Heart right ventricle (tissue), 16 donors: ENCODE data around the gene CHTF18. TPM values are rescaled to one million over a fixed set of nuclear protein-coding genes. Genes with fewer than 3 reads are reported as not detected.

Experiments used
- ATAC-seq, 8 donors: fragments of 200-7000 bp; cut with Tn5 transposase; one replicate each; pipeline ENCODE4 v1.9.1; 2020; ENCODE audit warnings: mild to moderate bottlenecking in 8 of 8, moderate library complexity in 8 of 8, moderate number of reproducible peaks in 1 of 8
- DNase-seq, 2 donors: peaks; one replicate each; pipeline ENCODE4 v3.0.0-alpha.2; 2020
- H3K27ac ChIP-seq, 10 donors: fragments of 200-600 bp; sonication (generic) in 2 of 10; one replicate each; pipeline versions ENCODE4 v1.5.0 to v1.8.0; 2020 to 2022; ENCODE audit warnings: mild to moderate bottlenecking in 3 of 10
- H3K27me3 ChIP-seq, 7 donors: fragments of 200-600 bp; one replicate each; pipeline ENCODE4 v1.8.0; 2021 to 2022; ENCODE audit warnings: mild to moderate bottlenecking in 2 of 7
- H3K36me3 ChIP-seq, 9 donors: fragments of 200-600 bp; sonication (generic) in 1 of 9; one replicate each; pipeline versions ENCODE4 v1.5.0 to v1.8.0; 2020 to 2022; ENCODE audit warnings: mild to moderate bottlenecking in 2 of 9
- H3K4me1 ChIP-seq, 9 donors: fragments of 200-600 bp; sonication (generic) in 1 of 9; one replicate each; pipeline versions ENCODE4 v1.5.0 to v1.8.0; 2020 to 2022; ENCODE audit warnings: mild to moderate bottlenecking in 4 of 9
- H3K4me3 ChIP-seq, 10 donors: fragments of 200-600 bp; sonication (generic) in 2 of 10; one replicate each; pipeline versions ENCODE4 v1.5.0 to v1.8.0; 2020 to 2022; ENCODE audit warnings: mild to moderate bottlenecking in 7 of 10, moderate library complexity in 2 of 10
- H3K9me3 ChIP-seq, 11 donors: fragments of 200-600 bp in 10 of 11; sonication (generic) in 2 of 11; one replicate each; pipeline versions ENCODE4 v1.5.0 to v1.8.0; 2013 to 2022; ENCODE audit warnings: mild to moderate bottlenecking in 2 of 11, control low read depth in 1 of 11, moderate library complexity in 1 of 11
- WGBS, 2 donors: extraction: QIAGEN DNeasy Blood & Tissue Kit; methylation state at CpG; one replicate each; pipeline ENCODE4 v1.1.7; 2013; ENCODE audit warnings: inconsistent platforms in 1 of 2; 5-methylcytosine and 5-hydroxymethylcytosine counted together
- intact Hi-C, 10 donors: fragments of 100-400 bp; cut with DNase I; formaldehyde crosslinking; loops; one replicate each; pipeline versions ENCODE4 v1.11.1 to v1.14.2; 2022
- polyA plus RNA-seq, 2 donors: library from polyadenylated mRNA; stranded (reverse); fragments of 200-250 nt; gene quantifications; one replicate each; pipeline ENCODE4 v1.2.3, GENCODE V29; 2013
- total RNA-seq, 10 donors: library from RNA; stranded (reverse); fragmentation: NEBNext Ultra II Directional in 3 of 10; extraction: Animal tissue kit (Norgen Biotek cat#: 25700) in 3 of 10; gene quantifications; one replicate each; pipeline versions ENCODE4 v1.2.1 to v1.2.4, GENCODE V29; 2021 to 2023
- TF ChIP-seq, protein P1 (sequence below), 9 donors: fragments of 200-600 bp; sonication (generic) in 2 of 9; IDR thresholded peaks; one replicate each; pipeline versions ENCODE4 v1.5.0 to v1.8.0; 2021 to 2022; ENCODE audit warnings: antibody characterized with exemption in 9 of 9, mild to moderate bottlenecking in 5 of 9, moderate library complexity in 1 of 9
- donor health status: Arrhythmogenic right ventricular cardiomyopathy.
- donor health status: ischemic (EF 13 %, LVEDD 7.1; RV severe dilation, severe dysfunction).
- donor health status: healthy with polysubstance abuse.
- donor health status: DM: no; HTN: yes; CAD: no.
- donor health status: DM: no; HTN: no; CAD: no.
- donor health status: ischemic (EF 25% LVEDD 6.9; RV normal size, moderate dysfunction).
- donor health status: ischemic (EF 25% LVEDD 5.7; RV mildly dilated, moderate dysfunction).
- donor health status: healthy.
- donor health status: DM: yes; HTN: yes; CAD: no.
- donor health status: Ischemic cardiomyopathy.
- donor health status: ischemic (EF 35%, LVEDD 5.7; RV mildly dilated, moderate dysfunction).
- donor health status: nonischemic (EF 11% LVEDD 7.7; RV severe dilation, severe dysfunction).
- donor health status: DM: yes; HTN: yes; CAD: no.
- donor health status: PGD.
- donor health status: ischemic (EF 29% LVEDD 5.4; RV normal size, mild dysfunction).
- donor health status: nonischemic (EF 23%, LVEDD 6.1; RV moderate dilation, normal function).

Gene CHTF18
- total and polyA plus RNA-seq, 12 donors = 2.8 to 8.2 (median 5.8) TPM

GRCh38 chr16:804193-805048 is 16.0 kb downstream of the CHTF18 start:
- no peak for ATAC-seq
- no peaks in the 10 kb centered on the region for H3K9me3 ChIP-seq
- TF ChIP-seq, protein P1, sequence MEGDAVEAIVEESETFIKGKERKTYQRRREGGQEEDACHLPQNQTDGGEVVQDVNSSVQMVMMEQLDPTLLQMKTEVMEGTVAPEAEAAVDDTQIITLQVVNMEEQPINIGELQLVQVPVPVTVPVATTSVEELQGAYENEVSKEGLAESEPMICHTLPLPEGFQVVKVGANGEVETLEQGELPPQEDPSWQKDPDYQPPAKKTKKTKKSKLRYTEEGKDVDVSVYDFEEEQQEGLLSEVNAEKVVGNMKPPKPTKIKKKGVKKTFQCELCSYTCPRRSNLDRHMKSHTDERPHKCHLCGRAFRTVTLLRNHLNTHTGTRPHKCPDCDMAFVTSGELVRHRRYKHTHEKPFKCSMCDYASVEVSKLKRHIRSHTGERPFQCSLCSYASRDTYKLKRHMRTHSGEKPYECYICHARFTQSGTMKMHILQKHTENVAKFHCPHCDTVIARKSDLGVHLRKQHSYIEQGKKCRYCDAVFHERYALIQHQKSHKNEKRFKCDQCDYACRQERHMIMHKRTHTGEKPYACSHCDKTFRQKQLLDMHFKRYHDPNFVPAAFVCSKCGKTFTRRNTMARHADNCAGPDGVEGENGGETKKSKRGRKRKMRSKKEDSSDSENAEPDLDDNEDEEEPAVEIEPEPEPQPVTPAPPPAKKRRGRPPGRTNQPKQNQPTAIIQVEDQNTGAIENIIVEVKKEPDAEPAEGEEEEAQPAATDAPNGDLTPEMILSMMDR (IDR thresholded peaks at IDR 0.05) = no peak

DNA sequence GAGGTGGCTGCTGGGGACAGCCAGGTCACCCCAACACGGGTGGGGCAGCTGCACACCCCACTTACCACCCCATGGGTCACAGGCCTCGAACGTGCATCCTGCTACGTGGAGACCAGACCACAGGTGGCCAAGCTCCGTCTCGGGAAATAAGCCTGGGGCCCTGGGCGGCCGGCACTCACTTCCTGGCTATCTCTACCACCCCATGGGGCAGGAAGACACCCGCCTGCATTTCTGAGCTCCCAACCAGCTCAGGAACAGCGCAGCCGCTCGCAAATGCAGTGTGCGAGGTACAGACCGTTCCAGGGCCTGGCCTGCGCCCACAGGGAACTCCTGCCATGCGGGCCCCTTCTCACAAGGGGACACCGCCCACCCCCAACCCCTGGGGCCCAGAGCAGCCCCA is 17.1 kb downstream of the CHTF18 start:
- no peak for DNase-seq

More at GRCh38 chr16:804193-805048, 16.0 kb downstream of the CHTF18 start:
- H3K27ac ChIP-seq = no peak overlapping the region
- intact Hi-C loops = loop anchor here in 1 of 10 donors (10.0 kb wide), 1 partner anchor 400 kb away; no protein-coding TSS in a partner anchor
- 60 to 63% methylated on average over 33 of the region's 33 CpGs for WGBS, 2 donors
- DNase-seq = no peak
- H3K4me3 ChIP-seq = no peak overlapping the region
- peaks cover 0 to 30% (median 19%) of the 10 kb centered on the region in 9 donors for H3K4me1 ChIP-seq
- H3K36me3 ChIP-seq = no peaks in the 10 kb centered on the region
- peaks cover 0 to 43% (median 39%) of the 10 kb centered on the region in 7 donors for H3K27me3 ChIP-seq

GRCh38 chr16:807347-808084 is 19.1 kb downstream of the CHTF18 start:
- DNase-seq = peak; percentile 92 to 94
- peak; percentile 96 to 99 (median 99) for ATAC-seq
- Histone ChIP-seq H3K27ac (peak overlapping the region; percentile 41 to 99 (median 92)), H3K27me3 (peaks cover 0 to 21% (median 18%) of the 10 kb centered on the region in 7 donors), H3K9me3 (peaks cover 0 to 4% (median 0%) of the 10 kb centered on the region in 11 donors), H3K4me1 (peaks cover 0 to 25% (median 19%) of the 10 kb centered on the region in 9 donors), H3K36me3 (no peaks in the 10 kb centered on the region), H3K4me3 (peak overlapping the region; percentile 66 to 99 (median 84))
- TF ChIP-seq, protein P1 (IDR thresholded peaks at IDR 0.05) = no peak
- WGBS, 2 donors = 7 to 19% methylated on average over 80 of the region's 80 CpGs
- intact Hi-C loops = loop anchor here in 1 of 10 donors (10.0 kb wide), 1 partner anchor 397 kb away; no protein-coding TSS in a partner anchor

More for the DNA sequence above, 17.1 kb downstream of the CHTF18 start:
- Histone ChIP-seq H3K9me3 (no peaks in the 10 kb centered on the region), H3K27me3 (peaks cover 0 to 32% (median 28%) of the 10 kb centered on the region in 7 donors), H3K36me3 (no peaks in the 10 kb centered on the region), H3K4me3 (no peak overlapping the region), H3K4me1 (peaks cover 0 to 25% (median 19%) of the 10 kb centered on the region in 9 donors), H3K27ac (no peak overlapping the region)
- WGBS, 2 donors = 70 to 76% methylated on average over 17 of the region's 17 CpGs
- TF ChIP-seq, protein P1 (IDR thresholded peaks at IDR 0.05) = no peak
- intact Hi-C loops = loop anchor here in 1 of 10 donors (10.0 kb wide), 1 partner anchor 399 kb away; no protein-coding TSS in a partner anchor
- ATAC-seq = no peak

- ATAC-seq (peak in 1 of 8 donors; percentile 3), DNase-seq (no peak)
- intact Hi-C loops = loop anchor here in 1 of 10 donors (10.0 kb wide), 1 partner anchor 397 kb away; no protein-coding TSS in a partner anchor
- WGBS, 2 donors = 29 to 37% methylated on average over 19 of the region's 19 CpGs
- peak overlapping the region; percentile 66 to 99 (median 84) for H3K4me3 ChIP-seq
- H3K9me3 ChIP-seq = peaks cover 0 to 5% (median 0%) of the 10 kb centered on the region in 11 donors
- TF ChIP-seq, protein P1 (IDR thresholded peaks at IDR 0.05) = no peak
- no peaks in the 10 kb centered on the region for H3K36me3 ChIP-seq
- peak overlapping the region in 9 of 10 donors; percentile 91 to 99 (median 93) for H3K27ac ChIP-seq
- H3K4me1 ChIP-seq = peaks cover 0 to 25% (median 19%) of the 10 kb centered on the region in 9 donors
- peaks cover 0 to 21% (median 17%) of the 10 kb centered on the region in 7 donors for H3K27me3 ChIP-seq
These were observed 19.6 kb downstream of the CHTF18 start for GRCh38 chr16:808085-808386.
